WTC11 (cell line): ENCODE measurements around the gene GAB2. TPM values are rescaled to one million over a fixed set of nuclear protein-coding genes. Genes with fewer than 3 reads are reported as not detected.

Experiments used
- ATAC-seq: fragments of 200-7000 bp; cut with Tn5 transposase; 2 replicates; pipeline ENCODE4 v1.10.0; 2021; ENCODE audit warnings: mild to moderate bottlenecking, moderate library complexity
- CTCF ChIA-PET: fragments of 300-600 bp; sonication (Branson Sonifier 250); formaldehyde crosslinking; loops from one replicate; lab custom pipeline; 2021; ENCODE audit warnings: antibody characterized with exemption; lab: Charles Lee
- POLR2A ChIA-PET: fragments of 350-600 bp; sonication (Branson Sonifier 250); formaldehyde crosslinking; loops from one replicate; lab custom pipeline; 2021; ENCODE audit warnings: antibody characterized with exemption; lab: Charles Lee
- DNase-seq: peaks from one replicate; pipeline ENCODE4 v3.0.0; 2021; ENCODE audit warnings: low spot score
- H3K27ac Mint-ChIP-seq: 2 replicates; pipeline ENCODE4 v1.8.0; 2021; ENCODE audit warnings: mixed read lengths
- H3K27me3 Mint-ChIP-seq: 2 replicates; pipeline ENCODE4 v1.8.0; 2021; ENCODE audit warnings: low read depth, mild to moderate bottlenecking, moderate library complexity, mixed read lengths
- H3K36me3 Mint-ChIP-seq: 2 replicates; pipeline ENCODE4 v1.8.0; 2021; ENCODE audit warnings: mixed read lengths
- H3K4me1 Mint-ChIP-seq: 2 replicates; pipeline ENCODE4 v1.8.0; 2022; ENCODE audit warnings: mixed read lengths
- H3K4me3 Mint-ChIP-seq: 2 replicates; pipeline ENCODE4 v1.8.0; 2021; ENCODE audit warnings: mild to moderate bottlenecking, moderate library complexity, mixed read lengths
- H3K9me3 Mint-ChIP-seq: 2 replicates; pipeline ENCODE4 v1.8.0; 2021; ENCODE audit warnings: mixed read lengths
- ATF2 ChIP-seq: sonication (generic); formaldehyde crosslinking; IDR thresholded peaks from 2 replicates; pipeline ENCODE4 v1.8.1; 2022; ENCODE audit warnings: low read depth, missing genetic modification reagents, borderline replicate concordance
- CREB1 ChIP-seq: sonication (generic); formaldehyde crosslinking; IDR thresholded peaks from 2 replicates; pipeline ENCODE4 v1.8.0; 2023; ENCODE audit warnings: mild to moderate bottlenecking, missing genetic modification reagents
- E2F5 ChIP-seq: sonication (generic); formaldehyde crosslinking; IDR thresholded peaks from 2 replicates; pipeline ENCODE4 v1.8.1; 2022; ENCODE audit warnings: mild to moderate bottlenecking, moderate library complexity, missing genetic modification reagents
- ESRRA ChIP-seq: sonication (generic); formaldehyde crosslinking; IDR thresholded peaks from 2 replicates; pipeline ENCODE4 v1.8.1; 2022; ENCODE audit warnings: mild to moderate bottlenecking, missing genetic modification reagents, borderline replicate concordance
- ETV6 ChIP-seq: sonication (generic); formaldehyde crosslinking; IDR thresholded peaks from 2 replicates; pipeline ENCODE4 v1.8.1; 2022; ENCODE audit warnings: mild to moderate bottlenecking, missing genetic modification reagents
- GABPB1 ChIP-seq: sonication (generic); formaldehyde crosslinking; IDR thresholded peaks from 2 replicates; pipeline ENCODE4 v1.8.1; 2023; ENCODE audit warnings: mild to moderate bottlenecking, missing genetic modification reagents
- GTF2I ChIP-seq: fragments of 250-450 bp; sonication (Bioruptor Pico); conservative IDR thresholded peaks from 2 replicates; pipeline ENCODE4 v1.4.0; 2021; ENCODE audit warnings: mild to moderate bottlenecking
- IRF1 ChIP-seq: sonication (generic); formaldehyde crosslinking; IDR thresholded peaks from 2 replicates; pipeline ENCODE4 v1.8.0; 2023; ENCODE audit warnings: missing genetic modification reagents
- IRF2 ChIP-seq: sonication (generic); formaldehyde crosslinking; IDR thresholded peaks from 2 replicates; pipeline ENCODE4 v1.8.0; 2022; ENCODE audit warnings: low read depth, missing genetic modification reagents, borderline replicate concordance
- JAZF1 ChIP-seq: fragments of 250-450 bp; sonication (Bioruptor Pico); IDR thresholded peaks from 2 replicates; pipeline ENCODE4 v1.9.0; 2021; ENCODE audit warnings: moderate library complexity, mild to moderate bottlenecking, inconsistent platforms
- MXD4 ChIP-seq: fragments of 250-450 bp; sonication (Bioruptor Pico); IDR thresholded peaks from 2 replicates; pipeline ENCODE4 v1.8.0; 2021; ENCODE audit warnings: mild to moderate bottlenecking, moderate library complexity, borderline replicate concordance
- MYBL2 ChIP-seq: sonication (generic); formaldehyde crosslinking; IDR thresholded peaks from 2 replicates; pipeline ENCODE4 v1.8.1; 2023; ENCODE audit warnings: mild to moderate bottlenecking, moderate library complexity, missing genetic modification reagents
- RORB ChIP-seq: fragments of 250-450 bp; sonication (Bioruptor Pico); IDR thresholded peaks from 2 replicates; pipeline ENCODE4 v1.9.0; 2021; ENCODE audit warnings: mild to moderate bottlenecking
- SOX15 ChIP-seq: fragments of 250-450 bp; sonication (Bioruptor Pico); IDR thresholded peaks from 2 replicates; pipeline ENCODE4 v1.9.0; 2021; ENCODE audit warnings: mild to moderate bottlenecking
- SP1 ChIP-seq: sonication (generic); formaldehyde crosslinking; conservative IDR thresholded peaks from 2 replicates; pipeline ENCODE4 v1.8.1; 2022; ENCODE audit warnings: missing genetic modification reagents
- TP53 ChIP-seq: sonication (generic); formaldehyde crosslinking; IDR thresholded peaks from 2 replicates; pipeline ENCODE4 v1.8.1; 2023; ENCODE audit warnings: mild to moderate bottlenecking, missing genetic modification reagents
- USF2 ChIP-seq: sonication (generic); formaldehyde crosslinking; IDR thresholded peaks from 2 replicates; pipeline ENCODE4 v1.8.1; 2023; ENCODE audit warnings: mild to moderate bottlenecking, missing genetic modification reagents, moderate library complexity
- ZNF317 ChIP-seq: sonication (generic); formaldehyde crosslinking; IDR thresholded peaks from 2 replicates; pipeline ENCODE4 v1.8.1; 2023; ENCODE audit warnings: low read depth, mild to moderate bottlenecking, moderate library complexity, missing genetic modification reagents, borderline replicate concordance
- ZNF396 ChIP-seq: fragments of 250-450 bp; sonication (Bioruptor Pico); IDR thresholded peaks from 2 replicates; pipeline ENCODE4 v1.8.0; 2021; ENCODE audit warnings: mild to moderate bottlenecking, moderate library complexity, borderline replicate concordance
- ZNF423 ChIP-seq: fragments of 250-450 bp; sonication (Bioruptor Pico); IDR thresholded peaks from 2 replicates; pipeline ENCODE4 v2.1.2; 2022; ENCODE audit warnings: mild to moderate bottlenecking, moderate library complexity
- total RNA-seq: library from RNA; stranded (reverse); gene quantifications from 3 replicates; pipeline ENCODE4 v1.2.3, GENCODE V29; 2021
- TF ChIP-seq, protein P1 (sequence below): sonication (generic); formaldehyde crosslinking; conservative IDR thresholded peaks from 2 replicates; pipeline ENCODE4 v1.8.1; 2023; ENCODE audit warnings: mild to moderate bottlenecking, low read depth, missing genetic modification reagents, moderate library complexity
- TF ChIP-seq, protein P2 (sequence below): sonication (generic); formaldehyde crosslinking; conservative IDR thresholded peaks from 2 replicates; pipeline ENCODE4 v1.8.1; 2022; ENCODE audit warnings: mild to moderate bottlenecking, missing genetic modification reagents
- TF ChIP-seq, protein P3 (sequence below): sonication (generic); formaldehyde crosslinking; IDR thresholded peaks from 2 replicates; pipeline ENCODE4 v1.8.0; 2022; ENCODE audit warnings: mild to moderate bottlenecking, missing genetic modification reagents

The GAB2 gene
- total RNA-seq, 1 experiment from 2014 or later = 10.6 TPM

DNA sequence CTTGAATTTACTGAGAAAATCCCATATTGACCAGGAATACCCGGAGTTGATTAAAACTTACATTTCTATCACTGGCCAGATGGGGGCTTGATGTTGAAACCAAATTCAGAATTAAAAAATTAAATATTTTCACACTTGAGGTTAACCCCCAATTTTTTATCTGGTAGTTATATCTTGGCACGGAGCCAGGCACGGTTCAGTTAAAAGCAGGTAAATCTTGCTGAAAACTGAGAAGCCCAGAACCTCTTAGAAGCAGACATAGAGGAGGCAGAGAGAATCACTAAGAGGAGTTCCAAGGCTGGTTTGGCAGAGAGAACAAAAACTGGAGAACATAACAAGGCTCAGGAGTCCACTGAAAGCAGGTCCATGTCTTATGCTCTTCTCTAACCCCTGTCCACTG, 151.2 kb downstream of the GAB2 start (continued):
- TF ChIP-seq, protein P1, sequence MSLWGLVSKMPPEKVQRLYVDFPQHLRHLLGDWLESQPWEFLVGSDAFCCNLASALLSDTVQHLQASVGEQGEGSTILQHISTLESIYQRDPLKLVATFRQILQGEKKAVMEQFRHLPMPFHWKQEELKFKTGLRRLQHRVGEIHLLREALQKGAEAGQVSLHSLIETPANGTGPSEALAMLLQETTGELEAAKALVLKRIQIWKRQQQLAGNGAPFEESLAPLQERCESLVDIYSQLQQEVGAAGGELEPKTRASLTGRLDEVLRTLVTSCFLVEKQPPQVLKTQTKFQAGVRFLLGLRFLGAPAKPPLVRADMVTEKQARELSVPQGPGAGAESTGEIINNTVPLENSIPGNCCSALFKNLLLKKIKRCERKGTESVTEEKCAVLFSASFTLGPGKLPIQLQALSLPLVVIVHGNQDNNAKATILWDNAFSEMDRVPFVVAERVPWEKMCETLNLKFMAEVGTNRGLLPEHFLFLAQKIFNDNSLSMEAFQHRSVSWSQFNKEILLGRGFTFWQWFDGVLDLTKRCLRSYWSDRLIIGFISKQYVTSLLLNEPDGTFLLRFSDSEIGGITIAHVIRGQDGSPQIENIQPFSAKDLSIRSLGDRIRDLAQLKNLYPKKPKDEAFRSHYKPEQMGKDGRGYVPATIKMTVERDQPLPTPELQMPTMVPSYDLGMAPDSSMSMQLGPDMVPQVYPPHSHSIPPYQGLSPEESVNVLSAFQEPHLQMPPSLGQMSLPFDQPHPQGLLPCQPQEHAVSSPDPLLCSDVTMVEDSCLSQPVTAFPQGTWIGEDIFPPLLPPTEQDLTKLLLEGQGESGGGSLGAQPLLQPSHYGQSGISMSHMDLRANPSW (CRISPR knock-in tag) = no peak
- TF ChIP-seq IRF2 (CRISPR knock-in tag) (no peak), CREB1 (no peak)

GRCh38 chr11:78265326-78265725, 152.3 kb downstream of the GAB2 start:
- Mint-ChIP-seq H3K27me3 (no peaks in the 10 kb centered on the region; the same call in 1 of the 2 replicates), H3K36me3 (no peaks in the 10 kb centered on the region), H3K4me1 (peaks cover 12% of the 10 kb centered on the region), H3K9me3 (0 out of 2 replicates have a peak, but pooled peaks cover 4% of the 10 kb centered on the region), H3K4me3 (no peak overlapping the region), H3K27ac (no peak overlapping the region)
- DNase-seq (no peak), ATAC-seq (no peak)
- ChIA-PET CTCF (no interaction called here), POLR2A (no interaction called here)
- TF ChIP-seq E2F5 (no peak), RORB (CRISPR knock-in tag) (no peak), USF2 (CRISPR knock-in tag) (no peak), ZNF396 (CRISPR knock-in tag) (no peak), ZNF423 (no peak), GTF2I (CRISPR knock-in tag) (no peak), SP1 (CRISPR knock-in tag) (no peak), MXD4 (CRISPR knock-in tag) (no peak), TP53 (no peak), ETV6 (CRISPR knock-in tag) (no peak), ZNF317 (CRISPR knock-in tag) (no peak), SOX15 (CRISPR knock-in tag) (no peak), JAZF1 (CRISPR knock-in tag) (no peak), GABPB1 (CRISPR knock-in tag) (no peak), MYBL2 (CRISPR knock-in tag) (no peak), IRF1 (no peak), ATF2 (CRISPR knock-in tag) (no peak), ESRRA (CRISPR knock-in tag) (no peak)
- TF ChIP-seq, protein P2, sequence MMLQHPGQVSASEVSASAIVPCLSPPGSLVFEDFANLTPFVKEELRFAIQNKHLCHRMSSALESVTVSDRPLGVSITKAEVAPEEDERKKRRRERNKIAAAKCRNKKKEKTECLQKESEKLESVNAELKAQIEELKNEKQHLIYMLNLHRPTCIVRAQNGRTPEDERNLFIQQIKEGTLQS (CRISPR knock-in tag) = no peak
- TF ChIP-seq, protein P3, sequence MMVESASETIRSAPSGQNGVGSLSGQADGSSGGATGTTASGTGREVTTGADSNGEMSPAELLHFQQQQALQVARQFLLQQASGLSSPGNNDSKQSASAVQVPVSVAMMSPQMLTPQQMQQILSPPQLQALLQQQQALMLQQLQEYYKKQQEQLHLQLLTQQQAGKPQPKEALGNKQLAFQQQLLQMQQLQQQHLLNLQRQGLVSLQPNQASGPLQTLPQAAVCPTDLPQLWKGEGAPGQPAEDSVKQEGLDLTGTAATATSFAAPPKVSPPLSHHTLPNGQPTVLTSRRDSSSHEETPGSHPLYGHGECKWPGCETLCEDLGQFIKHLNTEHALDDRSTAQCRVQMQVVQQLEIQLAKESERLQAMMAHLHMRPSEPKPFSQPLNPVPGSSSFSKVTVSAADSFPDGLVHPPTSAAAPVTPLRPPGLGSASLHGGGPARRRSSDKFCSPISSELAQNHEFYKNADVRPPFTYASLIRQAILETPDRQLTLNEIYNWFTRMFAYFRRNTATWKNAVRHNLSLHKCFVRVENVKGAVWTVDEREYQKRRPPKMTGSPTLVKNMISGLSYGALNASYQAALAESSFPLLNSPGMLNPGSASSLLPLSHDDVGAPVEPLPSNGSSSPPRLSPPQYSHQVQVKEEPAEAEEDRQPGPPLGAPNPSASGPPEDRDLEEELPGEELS = no peak
